ENCODE results near the gene CDH4.

GRCh38 chr20:61615806-61616205 lies 363.7 kb downstream of the CDH4 start:
- TF ChIP-seq CTCF (IDR thresholded peaks at IDR 0.05 in 8 of 11, conservative IDR thresholded peaks at IDR 0.05 in 3 of 11): no peak
- no peak for TF ChIP-seq POLR2A (IDR thresholded peaks at IDR 0.05)
- TF ChIP-seq POLR2AphosphoS5 (IDR thresholded peaks at IDR 0.05): no peak
